Suprapubic skin (tissue), 4 donors: ENCODE measurements around the gene VPREB1.
"Not testable (repeated sequence)": the region's sequence is repeated elsewhere in the genome, so short reads cannot be mapped to it uniquely, and the experiment has no call there.

Experiments
- CTCF ChIP-seq, 2 donors: fragments of 200-600 bp in 1 of 2; fragments of 450-650 bp in 1 of 2; sonication (generic) in 1 of 2; IDR thresholded peaks; one replicate each; pipeline ENCODE4 v1.5.1; 2016 to 2019; ENCODE audit warnings: antibody characterized with exemption in 2 of 2, mild to moderate bottlenecking in 1 of 2, moderate library complexity in 1 of 2
- EP300 ChIP-seq: sonication (generic); formaldehyde crosslinking; IDR thresholded peaks from one replicate; pipeline ENCODE4 v1.6.1; 2017; ENCODE audit warnings: antibody characterized with exemption
- POLR2A ChIP-seq, 2 donors: fragments of 450-650 bp; IDR thresholded peaks; one replicate each; pipeline ENCODE4 v1.6.1; 2017; ENCODE audit warnings: antibody characterized with exemption in 2 of 2, mild to moderate bottlenecking in 2 of 2, moderate library complexity in 2 of 2
- POLR2AphosphoS5 ChIP-seq, 3 donors: sonication (generic); formaldehyde crosslinking; IDR thresholded peaks; one replicate each; pipeline ENCODE4 v1.6.1; 2017; ENCODE audit warnings: antibody characterized with exemption in 3 of 3

- not testable (repeated sequence) for TF ChIP-seq POLR2AphosphoS5 (IDR thresholded peaks at IDR 0.05); POLR2A (IDR thresholded peaks at IDR 0.05); CTCF (IDR thresholded peaks at IDR 0.05); EP300
Measured at GRCh38 chr22:22260169-22260568, 15.6 kb downstream of the VPREB1 start.
